HG02884 (cell line): ENCODE results near the gene CRKL.
"Not testable (repeated sequence)": the region's sequence is repeated elsewhere in the genome, so short reads cannot be mapped to it uniquely, and the experiment has no call there.

ENCODE experiments used
- ATAC-seq: cut with Tn5 transposase; IDR thresholded peaks from one replicate; pipeline ENCODE4 v1.9.1; 2021; ENCODE audit warnings: mild to moderate bottlenecking, moderate library complexity; ENCODE audit not compliant: unreplicated experiment

The CRKL gene

GRCh38 chr22:20916916-20917810, at the start of gene CRKL:
TSS of gene CRKL (plus strand) at chr22:20917407. CDS start at chr22:20917935, 528 bp downstream.
- ATAC-seq, result peak; percentile 89

GRCh38 chr22:20868025-20868962, 48.9 kb upstream of the CRKL start:
- no peak for ATAC-seq

GRCh38 chr22:20869234-20869633, 48.0 kb upstream of the CRKL start:
- no peak for ATAC-seq

GRCh38 chr22:20873214-20873613, 44.0 kb upstream of the CRKL start:
- no peak for ATAC-seq

GRCh38 chr22:20875296-20875695, 41.9 kb upstream of the CRKL start:
- ATAC-seq, result no peak

GRCh38 chr22:20877715-20878114, 39.5 kb upstream of the CRKL start:
- ATAC-seq, result no peak

GRCh38 chr22:20881231-20881630, 36.0 kb upstream of the CRKL start:
- no peak for ATAC-seq

- ATAC-seq, result no peak
Observed at GRCh38 chr22:20881869-20882815, 35.1 kb upstream of the CRKL start.

- no peak for ATAC-seq
Observed at GRCh38 chr22:20882855-20883254, 34.4 kb upstream of the CRKL start.

GRCh38 chr22:20884454-20884853, 32.8 kb upstream of the CRKL start:
- no peak for ATAC-seq

GRCh38 chr22:20885017-20885556, 32.1 kb upstream of the CRKL start:
- no peak for ATAC-seq

GRCh38 chr22:20885557-20886323, 31.5 kb upstream of the CRKL start:
- ATAC-seq, result no peak

- no peak for ATAC-seq
Observed at GRCh38 chr22:20887375-20887774, 29.8 kb upstream of the CRKL start.

- ATAC-seq, result no peak
Observed at GRCh38 chr22:20889025-20889704, 28.0 kb upstream of the CRKL start.

- no peak for ATAC-seq
Observed at GRCh38 chr22:20889904-20890540, 27.2 kb upstream of the CRKL start.

GRCh38 chr22:20890975-20891374, 26.2 kb upstream of the CRKL start:
- ATAC-seq, result no peak

- ATAC-seq, result not testable (repeated sequence)
Observed at GRCh38 chr22:20897737-20898136, 19.5 kb upstream of the CRKL start.

GRCh38 chr22:20899827-20900423, 17.3 kb upstream of the CRKL start:
- ATAC-seq, result no peak
